ENCODE data around the gene ZBTB48. TPM values are rescaled to one million over a fixed set of nuclear protein-coding genes. Genes with fewer than 3 reads are reported as not detected.

Gene ZBTB48
- polyA plus RNA-seq, 4 donors = 19.9 to 164 (median 81.8) TPM

DNA sequence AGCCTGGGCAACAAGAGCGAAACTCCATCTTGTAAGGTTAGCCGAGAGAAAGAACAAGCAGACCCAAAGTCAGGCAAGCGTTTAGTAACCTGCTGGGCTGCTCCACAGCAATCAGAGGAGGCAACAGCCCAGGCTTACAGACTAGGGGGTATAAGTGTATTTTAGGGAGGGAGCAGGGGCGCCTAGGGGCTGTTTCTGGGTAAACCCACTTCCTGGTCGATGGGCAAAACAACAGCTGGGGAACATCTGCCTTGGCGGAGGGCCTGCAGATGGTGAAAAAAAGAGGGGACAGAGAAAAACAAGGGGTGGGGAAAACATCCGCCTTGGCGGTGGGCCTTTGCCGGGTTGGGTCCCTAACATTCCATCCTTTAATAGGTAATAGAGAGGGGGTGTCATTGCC, 19.5 kb upstream of the ZBTB48 start:
- no peak overlapping the region for H3K27ac ChIP-seq (ENCODE audit: low read depth in 1 of 3, low read length in 2 of 3)
- H3K27me3 ChIP-seq (ENCODE audit: control insufficient read depth in 3 of 3, insufficient read depth in 3 of 3, low read length in 3 of 3) = peaks cover 0 to 12% (median 0%) of the 10 kb centered on the region in 3 donors
- H3K9me3 ChIP-seq (ENCODE audit: control insufficient read depth in 2 of 2, insufficient read depth in 1 of 2, low read depth in 1 of 2, low read length in 1 of 2) = no peaks in the 10 kb centered on the region
- no peaks in the 10 kb centered on the region for H3K4me1 ChIP-seq (ENCODE audit: control insufficient read depth in 3 of 3, insufficient read depth in 2 of 3, low read depth in 1 of 3, low read length in 2 of 3)
- WGBS, 3 donors = 59 to 64% (median 60%) methylated on average over 9 of the region's 9 CpGs
- DNase-seq (no peak), FAIRE-seq (no peak)
- H3K36me3 ChIP-seq (ENCODE audit: control insufficient read depth in 3 of 3, insufficient read depth in 2 of 3, low read depth in 1 of 3, low read length in 3 of 3) = no peaks in the 10 kb centered on the region
- no peak overlapping the region for H3K4me3 ChIP-seq (ENCODE audit: low read depth in 1 of 3, low read length in 3 of 3)

DNA sequence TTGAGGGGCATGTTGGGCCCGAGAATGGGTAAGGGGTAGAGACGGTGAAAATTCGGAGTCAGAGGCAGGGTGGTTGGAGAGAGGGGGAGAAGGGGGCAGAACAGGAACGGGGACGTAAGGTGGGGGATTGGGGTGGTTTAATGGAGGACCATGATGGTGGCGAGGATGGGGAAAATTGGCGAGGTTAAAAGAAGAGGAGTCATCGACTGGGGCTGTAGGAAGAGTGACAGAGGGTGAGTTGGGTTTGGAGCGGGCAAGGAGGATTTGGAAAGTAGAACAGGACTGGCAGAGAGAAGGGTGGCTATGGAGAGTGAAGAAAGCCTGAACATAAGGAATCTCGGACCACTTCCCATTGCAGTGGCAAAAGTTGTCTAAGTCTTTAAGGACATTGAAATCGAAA, 10.8 kb upstream of the ZBTB48 start:
- H3K36me3 ChIP-seq (ENCODE audit: control insufficient read depth in 3 of 3, insufficient read depth in 2 of 3, low read depth in 1 of 3, low read length in 3 of 3) = no peaks in the 10 kb centered on the region
- whole genome bisulfite sequencing, 3 donors = 90 to 93% (median 91%) methylated on average over 11 of the region's 11 CpGs
- no peaks in the 10 kb centered on the region for H3K4me1 ChIP-seq (ENCODE audit: control insufficient read depth in 3 of 3, insufficient read depth in 2 of 3, low read depth in 1 of 3, low read length in 2 of 3)
- FAIRE-seq (no peak), DNase-seq (no peak)
- H3K9me3 ChIP-seq (ENCODE audit: control insufficient read depth in 2 of 2, insufficient read depth in 1 of 2, low read depth in 1 of 2, low read length in 1 of 2) = peaks cover 0 to 6% of the 10 kb centered on the region in 2 donors
- peaks cover 0 to 10% (median 2%) of the 10 kb centered on the region in 3 donors for H3K27me3 ChIP-seq (ENCODE audit: control insufficient read depth in 3 of 3, insufficient read depth in 3 of 3, low read length in 3 of 3)
- H3K27ac ChIP-seq (ENCODE audit: low read depth in 1 of 3, low read length in 2 of 3) = no peak overlapping the region
- no peak overlapping the region for H3K4me3 ChIP-seq (ENCODE audit: low read depth in 1 of 3, low read length in 3 of 3)

DNA sequence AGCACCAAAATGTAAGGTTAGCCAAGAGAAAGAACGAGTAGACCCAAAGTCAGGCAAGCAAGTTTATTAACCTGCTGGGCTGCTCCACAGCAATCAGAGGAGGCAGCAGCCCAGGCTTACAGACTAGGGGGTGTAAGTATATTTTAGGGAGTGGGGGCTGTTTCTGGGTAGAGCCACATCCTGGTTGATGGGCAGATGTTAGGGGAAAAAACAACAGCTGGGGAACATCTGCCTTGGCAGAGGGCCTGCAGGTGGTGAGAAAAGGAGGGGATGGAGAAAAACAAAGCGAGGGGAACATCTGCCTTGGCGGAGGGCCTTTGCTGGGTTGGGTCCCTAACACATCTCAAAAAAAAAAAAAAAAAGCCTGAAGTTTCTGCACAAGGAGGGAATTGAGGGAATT, 9.7 kb upstream of the ZBTB48 start:
- 58 to 72% (median 67%) methylated on average over 3 of the region's 3 CpGs for WGBS, 3 donors
- Histone ChIP-seq H3K27ac (ENCODE audit: low read depth in 1 of 3, low read length in 2 of 3) (no peak overlapping the region), H3K4me1 (ENCODE audit: control insufficient read depth in 3 of 3, insufficient read depth in 2 of 3, low read depth in 1 of 3, low read length in 2 of 3) (no peaks in the 10 kb centered on the region), H3K27me3 (ENCODE audit: control insufficient read depth in 3 of 3, insufficient read depth in 3 of 3, low read length in 3 of 3) (peaks cover 0 to 3% (median 2%) of the 10 kb centered on the region in 3 donors), H3K4me3 (ENCODE audit: low read depth in 1 of 3, low read length in 3 of 3) (no peak overlapping the region), H3K36me3 (ENCODE audit: control insufficient read depth in 3 of 3, insufficient read depth in 2 of 3, low read depth in 1 of 3, low read length in 3 of 3) (no peaks in the 10 kb centered on the region), H3K9me3 (ENCODE audit: control insufficient read depth in 2 of 2, insufficient read depth in 1 of 2, low read depth in 1 of 2, low read length in 1 of 2) (peaks cover 0 to 6% of the 10 kb centered on the region in 2 donors)
- FAIRE-seq (no peak), DNase-seq (no peak)

DNA sequence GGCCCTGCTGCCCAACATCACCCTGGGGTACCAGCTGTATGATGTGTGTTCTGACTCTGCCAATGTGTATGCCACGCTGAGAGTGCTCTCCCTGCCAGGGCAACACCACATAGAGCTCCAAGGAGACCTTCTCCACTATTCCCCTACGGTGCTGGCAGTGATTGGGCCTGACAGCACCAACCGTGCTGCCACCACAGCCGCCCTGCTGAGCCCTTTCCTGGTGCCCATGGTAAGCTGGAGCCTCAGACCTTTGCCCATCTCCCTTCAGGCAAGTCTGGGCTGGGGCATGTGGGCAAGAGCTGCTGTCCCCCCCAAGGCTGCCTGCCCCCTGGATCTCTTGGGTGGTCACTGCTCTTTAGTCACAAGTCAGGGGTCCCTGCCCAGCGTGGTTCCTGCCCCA, 8.8 kb upstream of the ZBTB48 start:
- Histone ChIP-seq H3K4me1 (ENCODE audit: control insufficient read depth in 3 of 3, insufficient read depth in 2 of 3, low read depth in 1 of 3, low read length in 2 of 3) (no peaks in the 10 kb centered on the region), H3K27me3 (ENCODE audit: control insufficient read depth in 3 of 3, insufficient read depth in 3 of 3, low read length in 3 of 3) (peaks cover 0 to 2% (median 0%) of the 10 kb centered on the region in 3 donors), H3K4me3 (ENCODE audit: low read depth in 1 of 3, low read length in 3 of 3) (no peak overlapping the region), H3K36me3 (ENCODE audit: control insufficient read depth in 3 of 3, insufficient read depth in 2 of 3, low read depth in 1 of 3, low read length in 3 of 3) (no peaks in the 10 kb centered on the region), H3K9me3 (ENCODE audit: control insufficient read depth in 2 of 2, insufficient read depth in 1 of 2, low read depth in 1 of 2, low read length in 1 of 2) (peaks cover 0 to 6% of the 10 kb centered on the region in 2 donors), H3K27ac (ENCODE audit: low read depth in 1 of 3, low read length in 2 of 3) (no peak overlapping the region)
- FAIRE-seq = no peak
- WGBS, 3 donors = 64 to 78% (median 78%) methylated on average over 4 to 5 of the region's 5 CpGs
- DNase-seq = no peak

DNA sequence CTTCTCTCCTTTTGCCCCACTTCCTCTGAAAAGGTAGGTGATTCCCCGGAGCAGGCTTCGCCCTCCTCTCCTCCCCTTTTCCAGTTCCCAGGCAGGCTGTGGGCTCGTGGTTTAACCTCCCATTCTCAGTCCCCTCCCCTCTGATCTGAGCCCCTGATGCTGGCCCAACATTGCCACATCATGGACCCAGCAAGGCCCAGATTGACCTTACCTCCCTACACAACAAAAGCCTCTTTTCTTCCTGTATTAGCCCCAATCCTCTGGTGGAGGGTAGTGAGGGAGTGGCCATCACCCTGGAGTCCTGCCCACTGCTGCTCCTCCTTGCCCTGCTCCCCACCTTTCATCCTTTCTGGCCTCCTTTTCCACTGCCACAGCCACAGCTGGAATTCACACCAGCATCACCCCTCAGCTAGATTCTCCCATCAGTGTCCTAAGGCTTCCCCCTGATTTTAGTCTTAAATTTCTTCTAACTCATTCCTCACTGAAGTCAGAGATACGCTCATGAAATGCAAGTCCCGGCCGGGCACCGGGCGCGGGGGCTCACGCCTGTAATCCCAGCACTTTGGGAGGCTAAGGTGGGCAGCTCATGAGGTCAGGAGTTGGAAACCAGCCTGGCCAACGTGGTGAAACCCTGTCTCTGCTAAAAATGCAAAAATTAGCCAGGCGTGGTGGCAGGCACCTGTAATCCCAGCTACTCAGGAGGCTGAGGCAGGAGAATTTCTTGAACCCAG, 7.0 kb upstream of the ZBTB48 start:
- H3K4me1 ChIP-seq (ENCODE audit: control insufficient read depth in 3 of 3, insufficient read depth in 2 of 3, low read depth in 1 of 3, low read length in 2 of 3) = no peaks in the 10 kb centered on the region
- WGBS, 3 donors = 68 to 77% (median 77%) methylated on average over 12 of the region's 12 CpGs
- H3K27ac ChIP-seq (ENCODE audit: low read depth in 1 of 3, low read length in 2 of 3) = no peak overlapping the region
- peaks cover 0 to 6% of the 10 kb centered on the region in 2 donors for H3K9me3 ChIP-seq (ENCODE audit: control insufficient read depth in 2 of 2, insufficient read depth in 1 of 2, low read depth in 1 of 2, low read length in 1 of 2)
- H3K36me3 ChIP-seq (ENCODE audit: control insufficient read depth in 3 of 3, insufficient read depth in 2 of 3, low read depth in 1 of 3, low read length in 3 of 3) = no peaks in the 10 kb centered on the region
- H3K4me3 ChIP-seq (ENCODE audit: low read depth in 1 of 3, low read length in 3 of 3) = no peak overlapping the region
- DNase-seq = no peak
- FAIRE-seq = no peak
- peaks cover 0 to 2% (median 0%) of the 10 kb centered on the region in 3 donors for H3K27me3 ChIP-seq (ENCODE audit: control insufficient read depth in 3 of 3, insufficient read depth in 3 of 3, low read length in 3 of 3)

DNA sequence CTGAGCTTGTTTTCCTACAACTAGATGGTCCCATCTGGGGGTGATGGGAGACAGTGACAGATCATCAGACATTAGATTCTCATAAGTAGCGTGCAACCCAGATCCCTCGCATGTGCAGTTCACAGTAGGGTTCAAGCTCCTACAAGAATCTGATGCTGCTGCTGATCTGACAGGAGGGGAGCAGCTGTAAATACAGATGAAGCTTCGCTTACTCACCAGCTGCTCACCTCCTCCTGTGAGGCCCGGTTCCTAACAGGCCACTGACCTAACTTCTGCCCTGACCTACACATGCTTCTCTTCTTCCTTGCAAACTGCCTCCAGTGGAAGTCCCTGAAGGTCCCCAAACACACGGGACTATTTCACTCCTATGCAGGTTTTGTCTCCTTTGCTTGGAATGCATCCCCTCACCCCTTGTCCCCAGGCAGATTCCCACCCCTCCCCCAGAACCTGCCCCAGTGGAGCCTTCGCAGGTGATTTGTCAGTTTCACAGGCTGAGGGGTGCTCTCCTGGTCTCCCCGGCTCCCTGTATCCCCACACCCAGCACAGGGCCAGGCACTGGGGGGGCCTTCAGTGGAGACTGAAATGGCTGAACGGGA, 5.7 kb upstream of the ZBTB48 start:
- Histone ChIP-seq H3K27me3 (ENCODE audit: control insufficient read depth in 3 of 3, insufficient read depth in 3 of 3, low read length in 3 of 3) (peaks cover 0 to 2% (median 0%) of the 10 kb centered on the region in 3 donors), H3K27ac (ENCODE audit: low read depth in 1 of 3, low read length in 2 of 3) (no peak overlapping the region), H3K36me3 (ENCODE audit: control insufficient read depth in 3 of 3, insufficient read depth in 2 of 3, low read depth in 1 of 3, low read length in 3 of 3) (no peaks in the 10 kb centered on the region), H3K9me3 (ENCODE audit: control insufficient read depth in 2 of 2, insufficient read depth in 1 of 2, low read depth in 1 of 2, low read length in 1 of 2) (peaks cover 0 to 6% of the 10 kb centered on the region in 2 donors), H3K4me3 (ENCODE audit: low read depth in 1 of 3, low read length in 3 of 3) (no peak overlapping the region), H3K4me1 (ENCODE audit: control insufficient read depth in 3 of 3, insufficient read depth in 2 of 3, low read depth in 1 of 3, low read length in 2 of 3) (peaks cover 0 to 2% (median 0%) of the 10 kb centered on the region in 3 donors)
- FAIRE-seq (no peak), DNase-seq (no peak)
- 78 to 86% (median 79%) methylated on average over 8 of the region's 8 CpGs for WGBS, 3 donors

DNA sequence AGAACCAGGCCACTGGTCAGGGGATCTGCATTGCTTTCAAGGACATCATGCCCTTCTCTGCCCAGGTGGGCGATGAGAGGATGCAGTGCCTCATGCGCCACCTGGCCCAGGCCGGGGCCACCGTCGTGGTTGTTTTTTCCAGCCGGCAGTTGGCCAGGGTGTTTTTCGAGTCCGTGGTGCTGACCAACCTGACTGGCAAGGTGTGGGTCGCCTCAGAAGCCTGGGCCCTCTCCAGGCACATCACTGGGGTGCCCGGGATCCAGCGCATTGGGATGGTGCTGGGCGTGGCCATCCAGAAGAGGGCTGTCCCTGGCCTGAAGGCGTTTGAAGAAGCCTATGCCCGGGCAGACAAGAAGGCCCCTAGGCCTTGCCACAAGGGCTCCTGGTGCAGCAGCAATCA, 5.0 kb upstream of the ZBTB48 start:
- Histone ChIP-seq H3K4me3 (ENCODE audit: low read depth in 1 of 3, low read length in 3 of 3) (no peak overlapping the region), H3K27ac (ENCODE audit: low read depth in 1 of 3, low read length in 2 of 3) (no peak overlapping the region), H3K27me3 (ENCODE audit: control insufficient read depth in 3 of 3, insufficient read depth in 3 of 3, low read length in 3 of 3) (peaks cover 0 to 2% (median 0%) of the 10 kb centered on the region in 3 donors), H3K9me3 (ENCODE audit: control insufficient read depth in 2 of 2, insufficient read depth in 1 of 2, low read depth in 1 of 2, low read length in 1 of 2) (peaks cover 0 to 6% of the 10 kb centered on the region in 2 donors), H3K4me1 (ENCODE audit: control insufficient read depth in 3 of 3, insufficient read depth in 2 of 3, low read depth in 1 of 3, low read length in 2 of 3) (peaks cover 0 to 6% (median 0%) of the 10 kb centered on the region in 3 donors), H3K36me3 (ENCODE audit: control insufficient read depth in 3 of 3, insufficient read depth in 2 of 3, low read depth in 1 of 3, low read length in 3 of 3) (no peaks in the 10 kb centered on the region)
- WGBS, 3 donors = 79 to 83% (median 80%) methylated on average over 14 of the region's 14 CpGs
- FAIRE-seq (no peak), DNase-seq (no peak)

DNA sequence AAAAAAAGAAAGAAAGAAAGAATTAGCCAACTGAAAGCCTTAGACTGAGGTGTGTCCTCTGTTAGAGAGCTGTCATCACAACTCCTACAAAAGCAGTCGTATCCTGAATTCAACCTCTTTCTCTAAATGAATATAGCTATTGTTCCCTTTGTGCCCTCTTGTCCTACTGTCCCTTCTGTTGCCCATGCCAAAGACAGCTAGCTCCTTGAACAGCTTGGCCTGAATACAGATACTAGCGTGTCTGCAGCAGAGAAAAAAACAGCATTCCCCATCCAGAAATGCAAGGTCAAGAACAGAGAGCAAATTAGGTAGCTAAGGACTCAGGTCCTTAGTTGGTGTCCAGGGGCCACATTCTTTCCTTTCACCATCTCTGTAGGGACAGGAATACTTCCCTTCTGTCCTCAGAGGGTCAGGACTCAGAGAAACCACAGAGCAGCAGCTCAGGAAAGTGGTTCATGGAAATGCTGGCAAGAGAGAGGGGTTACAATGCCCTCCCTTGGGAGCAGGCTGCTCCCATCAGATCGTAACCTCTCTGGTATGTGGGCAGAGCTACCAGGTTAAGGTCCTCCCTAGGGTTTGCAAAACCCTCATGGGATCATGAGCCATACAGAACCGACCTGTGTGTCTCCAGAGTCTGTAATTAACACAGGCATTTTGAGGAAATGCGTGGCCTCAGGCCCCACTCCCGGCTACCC, 1.8 kb upstream of the ZBTB48 start:
- no peak for DNase-seq
- H3K27me3 ChIP-seq (ENCODE audit: control insufficient read depth in 3 of 3, insufficient read depth in 3 of 3, low read length in 3 of 3) = no peaks in the 10 kb centered on the region
- no peaks in the 10 kb centered on the region for H3K9me3 ChIP-seq (ENCODE audit: control insufficient read depth in 2 of 2, insufficient read depth in 1 of 2, low read depth in 1 of 2, low read length in 1 of 2)
- H3K27ac ChIP-seq (ENCODE audit: low read depth in 1 of 3, low read length in 2 of 3) = no peak overlapping the region
- FAIRE-seq = no peak
- no peak overlapping the region for H3K4me3 ChIP-seq (ENCODE audit: low read depth in 1 of 3, low read length in 3 of 3)
- 73 to 89% (median 78%) methylated on average over 6 of the region's 6 CpGs for WGBS, 3 donors
- H3K4me1 ChIP-seq (ENCODE audit: control insufficient read depth in 3 of 3, insufficient read depth in 2 of 3, low read depth in 1 of 3, low read length in 2 of 3) = peaks cover 4 to 29% (median 10%) of the 10 kb centered on the region in 3 donors
- H3K36me3 ChIP-seq (ENCODE audit: control insufficient read depth in 3 of 3, insufficient read depth in 2 of 3, low read depth in 1 of 3, low read length in 3 of 3) = peaks cover 0 to 13% (median 0%) of the 10 kb centered on the region in 3 donors
